H9 (cell line): Measurements from ENCODE around the gene KDM2A. TPM values are rescaled to one million over a fixed set of nuclear protein-coding genes. Genes with fewer than 3 reads are reported as not detected.
A peak's percentile ranks its signal among the peaks of the same experiment; 100 is the strongest.

ENCODE experiments used
- DNase-seq: peaks from one replicate; pipeline ENCODE4 v3.0.0-alpha.2; 2017
- H2AFZ ChIP-seq: one replicate; pipeline ENCODE4 v1.6.1; 2013; ENCODE audit warnings: mild to moderate bottlenecking, low read length, control low read depth, moderate library complexity
- H2AK5ac ChIP-seq: 2 replicates; pipeline ENCODE4 v1.6.1; 2013; ENCODE audit warnings: low read length, control low read depth, mixed read lengths; ENCODE audit not compliant: insufficient read length
- H2BK120ac ChIP-seq: one replicate; pipeline ENCODE4 v1.6.1; 2013; ENCODE audit warnings: low read depth, mild to moderate bottlenecking, low read length, control low read depth, inconsistent platforms; ENCODE audit not compliant: poor library complexity, severe bottlenecking
- H2BK12ac ChIP-seq: 2 replicates; pipeline ENCODE4 v1.6.1; 2013; ENCODE audit warnings: low read length, control low read depth, mixed read lengths, low read depth; ENCODE audit not compliant: insufficient read length
- H2BK15ac ChIP-seq: 2 replicates; pipeline ENCODE4 v1.6.1; 2013; ENCODE audit warnings: low read depth, low read length, control low read depth
- H2BK20ac ChIP-seq: one replicate; pipeline ENCODE4 v1.6.1; 2013; ENCODE audit warnings: low read depth, mild to moderate bottlenecking, low read length, control low read depth, inconsistent platforms; ENCODE audit not compliant: poor library complexity, severe bottlenecking
- H2BK5ac ChIP-seq: 2 replicates; pipeline ENCODE4 v1.6.1; 2013; ENCODE audit warnings: low read length, control low read depth, mixed read lengths; ENCODE audit not compliant: insufficient read length
- H3K14ac ChIP-seq: 2 replicates; pipeline ENCODE4 v1.6.1; 2013; ENCODE audit warnings: low read length, control low read depth; ENCODE audit not compliant: insufficient read depth
- H3K18ac ChIP-seq: 2 replicates; pipeline ENCODE4 v1.6.1; 2013; ENCODE audit warnings: low read depth, mild to moderate bottlenecking, mixed read lengths, low read length, control low read depth; ENCODE audit not compliant: insufficient read length
- H3K23ac ChIP-seq: 2 replicates; pipeline ENCODE4 v1.6.1; 2013; ENCODE audit warnings: low read length, control low read depth, mixed read lengths, low read depth; ENCODE audit not compliant: insufficient read length
- H3K23me2 ChIP-seq: 2 replicates; pipeline ENCODE4 v1.6.1; 2013; ENCODE audit warnings: low read depth, mild to moderate bottlenecking, mixed read lengths, low read length, control low read depth; ENCODE audit not compliant: insufficient read length, poor library complexity, severe bottlenecking
- H3K27ac ChIP-seq: 2 replicates; pipeline ENCODE4 v1.5.1; 2013; ENCODE audit warnings: low read length, control low read depth, mixed read lengths, low read depth; ENCODE audit not compliant: insufficient read length
- H3K27me3 ChIP-seq: 2 replicates; pipeline ENCODE4 v1.6.1; 2013; ENCODE audit warnings: low read length, control low read depth, inconsistent platforms; ENCODE audit not compliant: insufficient read depth
- H3K4ac ChIP-seq: 2 replicates; pipeline ENCODE4 v1.6.1; 2013; ENCODE audit warnings: low read depth, mild to moderate bottlenecking, control low read depth, inconsistent platforms, low read length, moderate library complexity
- H3K4me1 ChIP-seq: 2 replicates; pipeline ENCODE4 v1.6.1; 2013; ENCODE audit warnings: low read length, control low read depth, inconsistent platforms; ENCODE audit not compliant: insufficient read depth
- H3K4me2 ChIP-seq: 2 replicates; pipeline ENCODE4 v1.6.1; 2013; ENCODE audit warnings: low read length, control low read depth, mixed read lengths; ENCODE audit not compliant: insufficient read length, insufficient read depth
- H3K56ac ChIP-seq: 2 replicates; pipeline ENCODE4 v1.6.1; 2013; ENCODE audit warnings: low read depth, mild to moderate bottlenecking, mixed read lengths, low read length, control low read depth; ENCODE audit not compliant: insufficient read length
- H3K79me1 ChIP-seq: 2 replicates; pipeline ENCODE4 v1.6.1; 2013; ENCODE audit warnings: low read depth, mild to moderate bottlenecking, moderate library complexity, low read length, control low read depth, inconsistent platforms; ENCODE audit not compliant: insufficient read depth, poor library complexity, severe bottlenecking
- H3K79me2 ChIP-seq: 2 replicates; pipeline ENCODE4 v1.6.1; 2013; ENCODE audit warnings: low read length, control low read depth, inconsistent platforms; ENCODE audit not compliant: insufficient read depth
- H3K9ac ChIP-seq: 2 replicates; pipeline ENCODE4 v1.6.1; 2013; ENCODE audit warnings: low read length, control low read depth, mixed read lengths; ENCODE audit not compliant: insufficient read length; ENCODE audit errors: extremely low read depth
- H3K9me3 ChIP-seq: one replicate; pipeline ENCODE4 v1.6.1; 2013; ENCODE audit warnings: low read depth, low read length, inconsistent platforms; ENCODE audit not compliant: control insufficient read depth
- H3T11ph ChIP-seq: one replicate; pipeline ENCODE4 v1.6.1; 2013; ENCODE audit warnings: mild to moderate bottlenecking, low read length, control low read depth, inconsistent platforms
- H4K20me1 ChIP-seq: one replicate; pipeline ENCODE4 v1.6.1; 2013; ENCODE audit not compliant: control insufficient read depth, insufficient read length, insufficient read depth
- H4K5ac ChIP-seq: 2 replicates; pipeline ENCODE4 v1.6.1; 2013; ENCODE audit warnings: low read depth, mild to moderate bottlenecking, mixed read lengths, low read length, control low read depth; ENCODE audit not compliant: insufficient read length
- H4K8ac ChIP-seq: replicated peaks from 2 replicates; pipeline ENCODE4 v1.6.1; 2013; ENCODE audit warnings: low read length, control low read depth, mixed read lengths, low read depth; ENCODE audit not compliant: insufficient read length
- H4K91ac ChIP-seq: 2 replicates; pipeline ENCODE4 v1.6.1; 2013; ENCODE audit warnings: low read depth, mild to moderate bottlenecking, moderate library complexity, mixed read lengths, low read length, control low read depth; ENCODE audit not compliant: insufficient read length
- H3K27ac Mint-ChIP-seq, 3 experiments: 2 replicates in 2 of 3; 3 replicates in 1 of 3; pipeline ENCODE4 v1.8.0; 2020 to 2021; ENCODE audit warnings: mixed read lengths in 3 of 3, mild to moderate bottlenecking in 1 of 3, moderate library complexity in 1 of 3
- H3K27me3 Mint-ChIP-seq: 2 replicates; pipeline ENCODE4 v1.8.0; 2021; ENCODE audit warnings: low read depth, mild to moderate bottlenecking, moderate library complexity, mixed read lengths
- H3K36me3 Mint-ChIP-seq, 3 experiments: 2 replicates in 2 of 3; 3 replicates in 1 of 3; pipeline ENCODE4 v1.8.0; 2020 to 2021; ENCODE audit warnings: low read depth in 3 of 3, mixed read lengths in 3 of 3; ENCODE audit not compliant: insufficient read depth in 1 of 3
- H3K4me1 Mint-ChIP-seq, 2 experiments: 2 replicates each; pipeline ENCODE4 v1.8.0; 2020; ENCODE audit warnings: mixed read lengths in 2 of 2
- H3K4me3 Mint-ChIP-seq, 2 experiments: 2 replicates in 1 of 2; 3 replicates in 1 of 2; pipeline ENCODE4 v1.8.0; 2020 to 2021; ENCODE audit warnings: mild to moderate bottlenecking in 2 of 2, mixed read lengths in 2 of 2, moderate library complexity in 1 of 2
- H3K9me3 Mint-ChIP-seq, 2 experiments: 2 replicates in 1 of 2; 3 replicates in 1 of 2; pipeline ENCODE4 v1.8.0; 2020; ENCODE audit warnings: mild to moderate bottlenecking in 2 of 2, mixed read lengths in 2 of 2, moderate library complexity in 1 of 2
- CTCF ChIP-seq: fragments of 200-600 bp; sonication (generic); conservative IDR thresholded peaks from 3 replicates; pipeline ENCODE4 v1.8.0; 2021; ENCODE audit warnings: antibody characterized with exemption, mild to moderate bottlenecking
- WGBS: extraction: QIAGEN DNeasy Blood & Tissue Kit; methylation state at CpG from one replicate; pipeline ENCODE4 v1.1.7; 2013; ENCODE audit warnings: missing lambda C conversion rate, low lambda C conversion rate, mixed read lengths; ENCODE audit not compliant: insufficient read length; ENCODE audit errors: extremely low coverage; 5-methylcytosine and 5-hydroxymethylcytosine counted together
- total RNA-seq: library from RNA; stranded (reverse); gene quantifications from 2 replicates; pipeline ENCODE4 v1.2.1, GENCODE V29; 2021

KDM2A gene
- total RNA-seq, 1 experiment from 2014 or later: 85.9 TPM

DNA sequence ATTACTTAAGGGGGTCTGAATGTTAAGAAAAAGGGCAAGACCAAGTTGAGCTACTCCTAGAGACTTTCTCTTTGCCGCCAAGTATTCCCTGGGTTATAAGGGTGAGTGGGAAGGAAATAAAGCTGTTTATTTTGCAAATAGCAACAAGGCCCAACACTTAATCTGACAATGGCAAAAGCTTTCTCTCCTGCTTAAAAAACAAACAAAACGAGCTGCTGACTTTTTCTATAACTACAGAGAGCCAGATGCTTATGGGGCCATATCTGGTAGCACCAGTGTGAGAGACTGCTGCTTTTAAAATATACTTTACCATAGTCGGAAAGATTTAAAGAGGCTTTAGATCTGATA lies 2.3 kb upstream of the KDM2A start:
- H4K20me1 ChIP-seq: no peaks in the 10 kb centered on the region
- H4K8ac ChIP-seq: no peak overlapping the region
- WGBS: no CpG with 5 or more reads among the region's 3 CpGs
- no peak overlapping the region for H2BK15ac ChIP-seq
- DNase-seq: no peak
- Mint-ChIP-seq H3K9me3 (peaks cover 0 to 2% of the 10 kb centered on the region in 2 experiments; a peak in 2 of 5 replicates), H3K27ac (no peak overlapping the region), H3K27me3 (no peaks in the 10 kb centered on the region; the same call in 1 of the 2 replicates), H3K4me3 (peak overlapping the region; percentile 12 to 31; a peak in 2 of 5 replicates), H3K36me3 (peaks cover 3 to 12% (median 5%) of the 10 kb centered on the region in 3 experiments; a peak in 5 of 7 replicates), H3K4me1 (peaks cover 35 to 36% of the 10 kb centered on the region in 2 experiments)
- H3K9me3 ChIP-seq: no peaks in the 10 kb centered on the region
- no peak overlapping the region for H3K14ac ChIP-seq
- no peak overlapping the region for H2BK5ac ChIP-seq
- H4K5ac ChIP-seq: no peak overlapping the region
- no peak overlapping the region for H3K56ac ChIP-seq
- no peak overlapping the region for H2AK5ac ChIP-seq
- no peak overlapping the region for H2BK20ac ChIP-seq
- no peaks in the 10 kb centered on the region for H3K79me1 ChIP-seq
- H2BK12ac ChIP-seq: no peak overlapping the region
- H3K4me1 ChIP-seq: no peaks in the 10 kb centered on the region; the same call in 1 of the 2 replicates
- H2AFZ ChIP-seq: no peak overlapping the region
- no peak overlapping the region for H3K4me2 ChIP-seq
- no peak overlapping the region for H4K91ac ChIP-seq
- H3K23me2 ChIP-seq: peaks cover 21% of the 10 kb centered on the region
- no peak for TF ChIP-seq CTCF
- H3K4ac ChIP-seq: no peak overlapping the region
- H2BK120ac ChIP-seq: no peak overlapping the region
- H3K79me2 ChIP-seq: peaks cover 17% of the 10 kb centered on the region; the same call in 1 of the 2 replicates
- H3K27ac ChIP-seq: no peak overlapping the region
- no peak overlapping the region for H3K23ac ChIP-seq
- no peak overlapping the region for H3T11ph ChIP-seq
- no peak overlapping the region for H3K9ac ChIP-seq
- H3K18ac ChIP-seq: no peak overlapping the region
- H3K27me3 ChIP-seq: no peaks in the 10 kb centered on the region
